Calu3 (cell line): ENCODE data around the gene APLN. TPM values are rescaled to one million over a fixed set of nuclear protein-coding genes. Genes with fewer than 3 reads are reported as not detected.

Experiments used
- BruUV-seq: library from RNA; stranded (reverse); fragments of 400-500 nt; replicated peaks from 2 replicates; lab custom pipeline; 2021; lab: Mats Ljungman, UMichigan
- CTCF ChIA-PET: fragments of 300-600 bp; sonication (Branson Sonifier 250); formaldehyde crosslinking; loops from one replicate; lab custom pipeline; 2022; ENCODE audit warnings: antibody characterized with exemption; lab: Charles Lee
- DNase-seq: peaks from one replicate; pipeline ENCODE4 v3.0.0; 2022
- H3K27ac Mint-ChIP-seq: one replicate; pipeline ENCODE4 v1.8.0; 2022; ENCODE audit warnings: mixed read lengths; ENCODE audit not compliant: unreplicated experiment
- H3K27me3 Mint-ChIP-seq: one replicate; pipeline ENCODE4 v1.8.0; 2022; ENCODE audit warnings: mixed read lengths; ENCODE audit not compliant: unreplicated experiment
- H3K36me3 Mint-ChIP-seq: one replicate; pipeline ENCODE4 v1.8.0; 2022; ENCODE audit warnings: mild to moderate bottlenecking, moderate library complexity, mixed read lengths; ENCODE audit not compliant: insufficient read depth, unreplicated experiment
- H3K4me1 Mint-ChIP-seq: one replicate; pipeline ENCODE4 v1.8.0; 2022; ENCODE audit warnings: mild to moderate bottlenecking, low read depth, mixed read lengths; ENCODE audit not compliant: unreplicated experiment
- H3K4me3 Mint-ChIP-seq: one replicate; pipeline ENCODE4 v1.8.0; 2022; ENCODE audit warnings: mild to moderate bottlenecking, low read depth, moderate library complexity, mixed read lengths; ENCODE audit not compliant: unreplicated experiment
- H3K9me3 Mint-ChIP-seq: one replicate; pipeline ENCODE4 v1.8.0; 2022; ENCODE audit warnings: low read depth, mixed read lengths; ENCODE audit not compliant: unreplicated experiment
- intact Hi-C: fragments of 100-400 bp; cut with micrococcal nuclease; formaldehyde crosslinking; loops from one replicate; pipeline ENCODE4 v1.10.0; 2022; ENCODE audit not compliant: unreplicated experiment
- total RNA-seq: library from RNA; stranded (reverse); gene quantifications from 2 replicates; pipeline ENCODE4 v1.2.3, GENCODE V29; 2022
- TF ChIP-seq, protein P1 (sequence below): fragments of 200-600 bp; IDR thresholded peaks from one replicate; pipeline ENCODE4 v1.8.0; 2022; ENCODE audit warnings: antibody characterized with exemption; ENCODE audit not compliant: unreplicated experiment

Gene APLN
- total RNA-seq, 1 experiment from 2014 or later = 0.35 TPM

DNA sequence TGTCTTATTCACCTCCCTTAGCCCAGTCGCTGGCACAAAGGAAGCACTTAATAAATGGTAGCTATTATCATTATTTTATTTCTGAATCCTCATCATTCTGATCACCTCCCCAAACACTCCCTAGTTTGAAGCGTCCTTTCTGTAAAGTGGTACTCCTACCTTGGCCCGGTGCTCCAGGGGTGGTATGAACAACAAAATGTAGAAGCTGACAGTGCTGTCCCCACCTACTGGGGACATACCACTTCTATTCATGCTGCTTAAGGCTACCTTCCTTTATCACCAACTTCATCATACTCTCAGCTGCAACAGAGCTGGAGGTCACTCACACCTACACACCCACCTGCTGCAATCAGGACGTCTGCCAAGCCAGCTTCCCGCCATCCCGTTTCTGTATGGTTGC, 40.8 kb upstream of the APLN start:
- TF ChIP-seq, protein P1, sequence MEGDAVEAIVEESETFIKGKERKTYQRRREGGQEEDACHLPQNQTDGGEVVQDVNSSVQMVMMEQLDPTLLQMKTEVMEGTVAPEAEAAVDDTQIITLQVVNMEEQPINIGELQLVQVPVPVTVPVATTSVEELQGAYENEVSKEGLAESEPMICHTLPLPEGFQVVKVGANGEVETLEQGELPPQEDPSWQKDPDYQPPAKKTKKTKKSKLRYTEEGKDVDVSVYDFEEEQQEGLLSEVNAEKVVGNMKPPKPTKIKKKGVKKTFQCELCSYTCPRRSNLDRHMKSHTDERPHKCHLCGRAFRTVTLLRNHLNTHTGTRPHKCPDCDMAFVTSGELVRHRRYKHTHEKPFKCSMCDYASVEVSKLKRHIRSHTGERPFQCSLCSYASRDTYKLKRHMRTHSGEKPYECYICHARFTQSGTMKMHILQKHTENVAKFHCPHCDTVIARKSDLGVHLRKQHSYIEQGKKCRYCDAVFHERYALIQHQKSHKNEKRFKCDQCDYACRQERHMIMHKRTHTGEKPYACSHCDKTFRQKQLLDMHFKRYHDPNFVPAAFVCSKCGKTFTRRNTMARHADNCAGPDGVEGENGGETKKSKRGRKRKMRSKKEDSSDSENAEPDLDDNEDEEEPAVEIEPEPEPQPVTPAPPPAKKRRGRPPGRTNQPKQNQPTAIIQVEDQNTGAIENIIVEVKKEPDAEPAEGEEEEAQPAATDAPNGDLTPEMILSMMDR = no peak
- no peaks in the 10 kb centered on the region for H3K9me3 Mint-ChIP-seq
- CTCF ChIA-PET = no interaction called here
- no TSS peak for BruUV-seq
- no peak for DNase-seq
- H3K4me1 Mint-ChIP-seq = no peaks in the 10 kb centered on the region
- H3K27me3 Mint-ChIP-seq = peaks cover 22% of the 10 kb centered on the region
- intact Hi-C loops = no loop called here
- H3K4me3 Mint-ChIP-seq = no peak overlapping the region
- no peak overlapping the region for H3K27ac Mint-ChIP-seq
- H3K36me3 Mint-ChIP-seq = no peaks in the 10 kb centered on the region

DNA sequence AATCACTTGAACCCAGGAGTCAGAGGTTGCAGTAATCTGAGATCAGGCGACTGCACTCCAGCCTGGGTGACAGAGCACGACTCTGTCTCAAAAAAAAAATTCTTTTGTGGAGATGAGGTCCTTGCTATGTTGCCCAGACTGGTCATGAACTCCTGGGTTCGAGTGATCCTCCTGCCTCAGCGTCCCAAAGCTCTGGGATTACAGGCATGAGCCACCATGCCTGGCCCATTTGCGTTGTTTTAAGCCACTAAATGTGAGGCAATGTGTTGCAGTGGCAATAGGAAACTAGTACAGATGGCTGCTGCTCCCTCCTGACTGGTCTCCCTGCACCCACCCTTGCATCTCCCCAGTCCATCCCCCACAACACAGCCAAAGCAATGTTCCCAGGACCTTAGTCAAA, 40.0 kb upstream of the APLN start:
- BruUV-seq = no TSS peak
- no peaks in the 10 kb centered on the region for H3K36me3 Mint-ChIP-seq
- CTCF ChIA-PET = no interaction called here
- H3K4me1 Mint-ChIP-seq = no peaks in the 10 kb centered on the region
- no peaks in the 10 kb centered on the region for H3K9me3 Mint-ChIP-seq
- DNase-seq = no peak
- intact Hi-C loops = no loop called here
- no peak overlapping the region for H3K27ac Mint-ChIP-seq
- TF ChIP-seq, protein P1 = no peak
- H3K27me3 Mint-ChIP-seq = peaks cover 22% of the 10 kb centered on the region
- H3K4me3 Mint-ChIP-seq = no peak overlapping the region

DNA sequence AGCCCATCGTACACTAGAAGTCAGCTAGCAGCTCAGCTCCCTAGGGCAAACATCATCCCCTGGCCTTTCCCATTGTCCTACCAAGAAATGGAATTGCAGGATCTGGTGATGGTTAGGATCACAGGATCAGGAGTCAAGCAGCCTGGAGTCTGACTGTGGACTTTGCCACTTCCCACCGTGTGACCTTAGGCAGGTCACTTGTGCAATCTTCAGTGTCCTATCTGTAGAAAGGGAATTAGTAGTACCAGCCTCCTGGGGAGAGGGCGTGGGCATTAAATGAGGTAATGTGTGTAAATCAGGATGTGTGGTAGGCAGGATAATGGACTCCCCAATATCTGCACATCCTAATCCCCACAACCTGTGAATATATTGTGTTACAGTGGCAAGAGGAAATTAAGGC, 38.6 kb upstream of the APLN start:
- H3K9me3 Mint-ChIP-seq = no peaks in the 10 kb centered on the region
- TF ChIP-seq, protein P1 = no peak
- DNase-seq = no peak
- BruUV-seq = no TSS peak
- no peaks in the 10 kb centered on the region for H3K4me1 Mint-ChIP-seq
- CTCF ChIA-PET = interaction anchor here (0.6 kb wide), 1 partner anchor 54 kb away, joined by 6 read pairs; no protein-coding TSS in a partner anchor
- intact Hi-C loops = no loop called here
- no peak overlapping the region for H3K27ac Mint-ChIP-seq
- H3K36me3 Mint-ChIP-seq = no peaks in the 10 kb centered on the region
- H3K27me3 Mint-ChIP-seq = peaks cover 22% of the 10 kb centered on the region
- H3K4me3 Mint-ChIP-seq = no peak overlapping the region

DNA sequence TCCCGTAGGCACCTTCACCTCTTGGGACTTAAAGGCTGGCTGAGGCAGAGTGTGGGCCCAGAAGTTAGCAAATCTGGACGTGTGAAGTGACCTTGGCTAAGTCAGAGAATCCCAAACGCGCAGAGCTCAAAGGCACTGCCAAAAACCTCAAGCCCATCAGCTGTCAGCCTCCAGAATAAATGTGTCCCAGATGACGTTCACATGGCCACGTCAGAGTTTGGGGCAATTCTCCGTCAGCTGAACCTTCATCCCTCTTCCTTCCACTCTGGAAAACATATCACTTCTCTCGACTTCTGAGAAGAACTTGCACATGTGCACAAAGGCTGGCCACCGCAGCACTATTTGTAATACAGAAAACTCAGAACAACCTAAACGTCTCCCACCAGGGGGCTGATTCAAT, 35.7 kb upstream of the APLN start:
- no TSS peak for BruUV-seq
- CTCF ChIA-PET = interaction anchor here (1.2 kb wide), 1 partner anchor 12 kb away, joined by 8 read pairs; no protein-coding TSS in a partner anchor
- TF ChIP-seq, protein P1 = no peak

More for the DNA sequence above, 35.7 kb upstream of the APLN start:
- H3K27me3 Mint-ChIP-seq = peaks cover 5% of the 10 kb centered on the region
- H3K4me3 Mint-ChIP-seq = no peak overlapping the region
- no peak for DNase-seq
- H3K9me3 Mint-ChIP-seq = no peaks in the 10 kb centered on the region
- H3K36me3 Mint-ChIP-seq = no peaks in the 10 kb centered on the region
- H3K27ac Mint-ChIP-seq = no peak overlapping the region
- no peaks in the 10 kb centered on the region for H3K4me1 Mint-ChIP-seq
- intact Hi-C loops = no loop called here
